Pericardium fibroblast (primary cell): ENCODE measurements around the gene ZNF428. TPM values are rescaled to one million over a fixed set of nuclear protein-coding genes. Genes with fewer than 3 reads are reported as not detected.

ENCODE experiments used
- total RNA-seq: library from RNA; depleted of rRNA; stranded (reverse); fragments of >200 nt; gene quantifications from 2 replicates; pipeline ENCODE4 v1.2.3, GENCODE V29; 2015

Gene ZNF428
- total RNA-seq, result 43.9 and 60.2 TPM in 2 replicates

GRCh38 chr19:43619262-43620060 lies at the start of gene ZNF428:
Gene ZNF428, minus strand, starts transcription at chr19:43619629. Its CDS starts 5,325 bp downstream, at chr19:43614304.

GRCh38 chr19:43639519-43640423 lies 20.3 kb upstream of the ZNF428 start, which contains the start of gene CADM4:
Gene CADM4, minus strand, starts transcription at chr19:43639850. Its CDS starts 60 bp downstream, at chr19:43639790.

GRCh38 chr19:43611788-43612187 lies 7.6 kb downstream of the ZNF428 start, which contains the start of gene SRRM5:
Gene SRRM5, plus strand, starts transcription at chr19:43612088. Its CDS starts 34 bp downstream, at chr19:43612122.

GRCh38 chr19:43595999-43596841 lies 23.2 kb downstream of the ZNF428 start, which contains the start of the genes IRGQ and ZNF576:
Gene IRGQ, minus strand, starts transcription at chr19:43596134. Its CDS starts 796 bp downstream, at chr19:43595338.
Gene ZNF576, plus strand, starts transcription at chr19:43596595. Its CDS starts 514 bp downstream, at chr19:43597109.

GRCh38 chr19:43575156-43575950 lies 44.1 kb downstream of the ZNF428 start, which contains the start of the genes PINLYP and XRCC1:
Gene PINLYP, plus strand, starts transcription at chr19:43575801. Its CDS starts 1,391 bp downstream, at chr19:43577192.
Gene XRCC1, minus strand, starts transcription at chr19:43575527. Its CDS starts 69 bp downstream, at chr19:43575458.

Other genes starting within 250 kb of the ZNF428 start
- not detected in 2 replicates for gene TEX101, start 204.7 kb downstream of the ZNF428 start, total RNA-seq
- gene LYPD3, start 154.0 kb downstream of the ZNF428 start, total RNA-seq, result 1.3 TPM in 1 of 2 replicates, not detected in the other
- 8.1 and 12.9 TPM in 2 replicates for gene PHLDB3, start 114.9 kb downstream of the ZNF428 start, total RNA-seq
- 60.9 and 78.2 TPM in 2 replicates for gene ETHE1, start 92.4 kb downstream of the ZNF428 start, total RNA-seq
- 0.43 and 0.58 TPM in 2 replicates for gene ZNF575, start 86.4 kb downstream of the ZNF428 start, total RNA-seq
- 17.9 and 20.3 TPM in 2 replicates for gene XRCC1, start 44.1 kb downstream of the ZNF428 start, total RNA-seq
- gene PINLYP, start 43.8 kb downstream of the ZNF428 start, total RNA-seq, result 0.58 and 1.8 TPM in 2 replicates
- gene IRGQ, start 23.5 kb downstream of the ZNF428 start, total RNA-seq, result 8.7 and 21.2 TPM in 2 replicates
- gene ZNF576, start 23.0 kb downstream of the ZNF428 start, total RNA-seq, result 7.9 and 8.8 TPM in 2 replicates
- 0.17 TPM in 1 of 2 replicates, not detected in the other for gene SRRM5, start 7.5 kb downstream of the ZNF428 start, total RNA-seq
- gene CADM4, start 20.2 kb upstream of the ZNF428 start, total RNA-seq, result 0.70 and 2.6 TPM in 2 replicates
- gene PLAUR, start 50.5 kb upstream of the ZNF428 start, total RNA-seq, result 42.1 and 58.0 TPM in 2 replicates
- gene IRGC, start 96.4 kb upstream of the ZNF428 start, total RNA-seq, result not detected in 2 replicates
- 9.4 and 12.8 TPM in 2 replicates for gene SMG9, start 135.3 kb upstream of the ZNF428 start, total RNA-seq
- gene KCNN4, start 161.3 kb upstream of the ZNF428 start, total RNA-seq, result not detected in 2 replicates
- 0.82 and 0.94 TPM in 2 replicates for gene LYPD5, start 182.8 kb upstream of the ZNF428 start, total RNA-seq
- 2.7 and 3.7 TPM in 2 replicates for gene ZNF283, start 207.7 kb upstream of the ZNF428 start, total RNA-seq